Esophagus muscularis mucosa (tissue), 4 donors: ENCODE data around the gene GIPC2. TPM values are rescaled to one million over a fixed set of nuclear protein-coding genes. Genes with fewer than 3 reads are reported as not detected.

ENCODE experiments used
- DNase-seq: peaks from one replicate; pipeline ENCODE4 v3.0.0-alpha.2; 2017; ENCODE audit errors: extremely low spot score
- H3K27ac ChIP-seq, 4 donors: fragments of 200-600 bp; sonication (generic); replicated peaks in 1 of 4; 1 replicate in 3 of 4; 2 replicates in 1 of 4; pipeline ENCODE4 v1.5.1; 2016 to 2019; ENCODE audit warnings: mild to moderate bottlenecking in 1 of 4
- H3K27me3 ChIP-seq, 4 donors: fragments of 200-600 bp; sonication (generic); one replicate each; pipeline versions ENCODE4 v1.5.1 to v1.6.0; 2016 to 2019
- H3K36me3 ChIP-seq, 4 donors: fragments of 200-600 bp; sonication (generic); one replicate each; pipeline ENCODE4 v1.5.1; 2016 to 2019
- H3K4me1 ChIP-seq, 4 donors: fragments of 200-600 bp; sonication (generic); one replicate each; pipeline ENCODE4 v1.5.1; 2016 to 2019
- H3K4me3 ChIP-seq, 4 donors: fragments of 200-600 bp; sonication (generic); 1 replicate in 2 of 4; 2 replicates in 2 of 4; pipeline ENCODE4 v1.5.1; 2016 to 2019; ENCODE audit warnings: mild to moderate bottlenecking in 4 of 4, moderate library complexity in 1 of 4
- H3K9me3 ChIP-seq, 4 donors: fragments of 200-600 bp; sonication (generic); 1 replicate in 3 of 4; 2 replicates in 1 of 4; pipeline ENCODE4 v1.5.1; 2016 to 2019
- CTCF ChIP-seq, 3 experiments: fragments of 200-600 bp in 2 of 3; fragments of 450-650 bp in 1 of 3; sonication (generic) in 2 of 3; IDR thresholded peaks; one replicate each; pipeline ENCODE4 v1.5.1; 2017 to 2019; ENCODE audit warnings: antibody characterized with exemption in 3 of 3, mild to moderate bottlenecking in 2 of 3, moderate library complexity in 1 of 3
- EP300 ChIP-seq: sonication (generic); formaldehyde crosslinking; IDR thresholded peaks from one replicate; pipeline ENCODE4 v1.6.1; 2017; ENCODE audit warnings: antibody characterized with exemption
- POLR2A ChIP-seq: fragments of 450-650 bp; IDR thresholded peaks from one replicate; pipeline ENCODE4 v1.6.1; 2017; ENCODE audit warnings: antibody characterized with exemption, moderate library complexity, mild to moderate bottlenecking, low read depth
- POLR2AphosphoS5 ChIP-seq, 2 donors: sonication (generic); formaldehyde crosslinking; IDR thresholded peaks; one replicate each; pipeline ENCODE4 v1.6.1; 2017; ENCODE audit warnings: antibody characterized with exemption in 2 of 2
- WGBS: methylation state at CpG from one replicate; pipeline ENCODE4 v1.1.5; 2018; 5-methylcytosine and 5-hydroxymethylcytosine counted together
- intact Hi-C: fragments of 100-400 bp; cut with DNase I; formaldehyde crosslinking; loops from one replicate; pipeline ENCODE4 v1.15.1; 2023
- total RNA-seq, 4 donors: library from RNA; depleted of rRNA; stranded (reverse); fragments of >200 nt; gene quantifications; one replicate each; pipeline versions ENCODE4 v1.1.0 to v1.2.1, GENCODE V29; 2016

Gene GIPC2
- total RNA-seq, 4 donors from 2014 or later: 4.5 to 8.7 (median 6.8) TPM

DNA sequence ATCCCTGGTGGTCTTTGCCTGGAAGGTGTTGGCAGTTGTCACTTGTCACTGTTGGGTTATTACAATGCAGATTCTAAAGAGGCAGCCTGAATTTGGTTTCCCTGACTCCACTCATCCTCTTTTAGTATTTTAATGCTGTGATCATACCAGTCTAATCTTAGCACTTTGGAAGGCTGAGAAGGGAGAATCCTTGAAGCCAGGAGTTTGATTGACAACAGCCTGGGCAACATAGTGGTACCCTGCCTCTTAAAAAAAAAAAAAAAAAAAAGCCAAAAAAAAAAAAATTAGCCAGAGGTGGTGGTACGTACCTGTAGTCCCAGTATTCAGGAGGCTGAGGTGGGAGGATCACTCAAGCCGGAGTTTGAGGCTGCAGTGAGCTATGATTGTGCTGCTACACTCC lies 7.7 kb downstream of the GIPC2 start:
- H3K27me3 ChIP-seq: no peaks in the 10 kb centered on the region
- H3K9me3 ChIP-seq: no peaks in the 10 kb centered on the region
- H3K4me3 ChIP-seq: no peak overlapping the region
- intact Hi-C loops: no loop called here
- H3K4me1 ChIP-seq: peaks cover 12 to 36% (median 22%) of the 10 kb centered on the region in 4 donors
- H3K27ac ChIP-seq: no peak overlapping the region
- 94% methylated on average over 2 of the region's 2 CpGs for WGBS
- no peak for DNase-seq
- no peaks in the 10 kb centered on the region for H3K36me3 ChIP-seq
- TF ChIP-seq POLR2A (no peak), EP300 (no peak), CTCF (IDR thresholded peaks at IDR 0.05) (no peak), POLR2AphosphoS5 (IDR thresholded peaks at IDR 0.05) (no peak)

DNA sequence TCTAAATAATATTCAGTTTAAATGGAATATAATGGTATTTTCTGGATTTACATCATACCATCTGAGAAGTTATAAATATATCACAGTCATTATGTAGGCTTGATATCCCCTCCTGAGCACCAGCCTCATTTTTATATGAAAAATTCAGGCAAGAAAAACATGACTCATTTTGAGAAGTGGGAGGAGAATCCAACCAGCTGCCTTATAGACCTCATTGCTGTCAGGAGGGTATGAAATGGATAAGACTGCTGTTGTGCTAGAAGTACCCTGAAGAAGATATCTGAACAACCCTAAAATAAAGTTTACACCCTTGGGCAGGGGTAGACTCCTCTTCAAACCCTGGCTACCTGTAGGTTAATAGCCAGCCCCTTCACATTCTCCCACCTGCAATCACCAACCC lies 8.8 kb downstream of the GIPC2 start:
- Histone ChIP-seq H3K9me3 (no peaks in the 10 kb centered on the region), H3K4me3 (no peak overlapping the region), H3K36me3 (no peaks in the 10 kb centered on the region), H3K27me3 (no peaks in the 10 kb centered on the region), H3K4me1 (peaks cover 12 to 25% (median 17%) of the 10 kb centered on the region in 4 donors), H3K27ac (no peak overlapping the region)
- intact Hi-C loops: no loop called here
- DNase-seq: no peak
- TF ChIP-seq POLR2A (no peak), EP300 (no peak), CTCF (IDR thresholded peaks at IDR 0.05) (no peak), POLR2AphosphoS5 (IDR thresholded peaks at IDR 0.05) (no peak)

DNA sequence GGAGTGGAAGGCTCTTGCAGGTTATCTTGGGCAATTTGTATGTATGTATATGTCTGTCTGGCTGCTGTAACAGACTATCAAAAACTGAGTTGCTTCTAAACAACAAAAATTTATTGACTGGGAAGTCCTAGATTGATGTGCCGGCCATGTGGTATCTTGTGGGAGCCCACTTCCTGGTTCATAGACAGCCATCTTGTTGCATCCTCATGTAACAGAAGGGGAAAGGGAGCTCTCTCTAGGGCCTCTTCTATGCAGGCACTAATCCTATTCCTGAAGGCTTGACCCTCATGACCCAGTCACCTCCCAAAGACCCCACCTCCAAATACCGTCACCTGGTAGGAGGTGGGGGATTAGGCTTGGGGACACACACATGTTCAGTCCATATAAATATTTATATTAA lies 9.2 kb downstream of the GIPC2 start:
- Histone ChIP-seq H3K36me3 (no peaks in the 10 kb centered on the region), H3K4me3 (no peak overlapping the region), H3K4me1 (peaks cover 12 to 24% (median 17%) of the 10 kb centered on the region in 4 donors), H3K27me3 (no peaks in the 10 kb centered on the region), H3K27ac (peak overlapping the region in 1 of 4 donors; percentile 26), H3K9me3 (no peaks in the 10 kb centered on the region)
- DNase-seq: no peak
- WGBS: 49% methylated on average over 2 of the region's 2 CpGs
- TF ChIP-seq EP300 (no peak), POLR2AphosphoS5 (IDR thresholded peaks at IDR 0.05) (no peak), POLR2A (no peak), CTCF (IDR thresholded peaks at IDR 0.05) (no peak)
- intact Hi-C loops: no loop called here

DNA sequence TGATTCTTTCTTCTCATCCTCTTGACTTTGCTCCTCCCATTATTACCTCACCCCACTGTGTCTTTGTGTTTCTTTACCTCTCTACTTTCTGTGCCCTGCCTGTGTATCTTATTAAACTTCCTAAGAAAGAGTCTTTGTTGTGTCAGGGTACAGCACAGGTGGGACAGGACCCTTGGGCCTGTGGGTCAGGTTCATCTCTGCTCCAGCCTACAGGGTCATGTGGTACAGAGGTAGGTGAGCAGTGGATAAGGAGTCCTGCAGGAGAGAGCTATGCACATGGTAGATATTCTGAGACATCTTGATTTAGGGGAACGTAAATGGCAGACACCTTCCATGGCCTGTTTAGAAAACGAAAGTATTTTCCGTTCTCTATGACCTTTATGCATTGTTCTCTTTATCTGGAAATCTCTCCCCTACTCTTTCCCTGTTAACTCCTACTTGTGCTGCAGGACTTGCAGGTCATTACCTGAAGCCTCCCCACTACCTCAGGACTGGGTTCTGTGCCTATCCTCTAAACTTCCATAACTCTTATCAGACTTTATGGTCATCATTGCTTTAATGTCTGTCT lies 9.9 kb downstream of the GIPC2 start:
- Histone ChIP-seq H3K27ac (peak overlapping the region in 2 of 4 donors; percentile 26 to 31), H3K27me3 (no peaks in the 10 kb centered on the region), H3K36me3 (no peaks in the 10 kb centered on the region), H3K9me3 (no peaks in the 10 kb centered on the region), H3K4me3 (peak overlapping the region in 3 of 4 donors; percentile 2 to 17 (median 14)), H3K4me1 (peaks cover 12 to 24% (median 17%) of the 10 kb centered on the region in 4 donors)
- TF ChIP-seq EP300 (no peak), POLR2AphosphoS5 (IDR thresholded peaks at IDR 0.05) (no peak), POLR2A (no peak), CTCF (IDR thresholded peaks at IDR 0.05) (no peak)
- 63% methylated on average over 3 of the region's 3 CpGs for WGBS
- no peak for DNase-seq
- intact Hi-C loops: no loop called here

GRCh38 chr1:78058670-78059069 lies 12.9 kb downstream of the GIPC2 start:
- DNase-seq: no peak
- Histone ChIP-seq H3K4me3 (no peak overlapping the region), H3K27me3 (no peaks in the 10 kb centered on the region), H3K36me3 (no peaks in the 10 kb centered on the region), H3K27ac (no peak overlapping the region), H3K4me1 (peaks cover 6 to 31% (median 18%) of the 10 kb centered on the region in 4 donors), H3K9me3 (no peaks in the 10 kb centered on the region)
- no peak for TF ChIP-seq EP300
- no peak for TF ChIP-seq POLR2A
- TF ChIP-seq CTCF (IDR thresholded peaks at IDR 0.05): no peak
- TF ChIP-seq POLR2AphosphoS5 (IDR thresholded peaks at IDR 0.05): no peak
- intact Hi-C loops: no loop called here
- 68% methylated on average over 4 of the region's 4 CpGs for WGBS
